ENCODE data around the gene ALPG.

DNA sequence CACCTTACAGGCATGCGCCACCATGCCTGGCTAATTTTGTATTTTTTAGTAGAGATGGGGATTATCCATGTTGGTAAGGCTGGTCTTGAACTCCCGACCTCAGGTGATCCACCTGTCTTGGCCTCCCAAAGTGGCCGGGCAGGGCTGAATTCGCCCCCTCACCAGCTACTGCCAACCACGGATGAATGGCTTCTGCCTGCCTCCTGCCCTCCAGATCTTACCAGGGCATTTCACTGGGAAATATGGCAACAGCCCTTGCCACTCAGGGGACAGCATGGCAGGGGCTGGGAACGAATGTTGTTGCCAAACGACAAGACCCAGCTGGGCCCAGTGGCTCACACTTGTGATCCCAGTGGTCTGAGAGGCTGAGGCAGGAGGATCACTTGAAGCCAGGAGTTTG lies 29.9 kb upstream of the ALPG start:
- TF ChIP-seq CTCF (IDR thresholded peaks at IDR 0.05; ENCODE audit: low read length) (no peak), EZH2 (IDR thresholded peaks at IDR 0.05; ENCODE audit: borderline replicate concordance, low read length) (no peak)
